ENCODE data around the gene LSG1.

DNA sequence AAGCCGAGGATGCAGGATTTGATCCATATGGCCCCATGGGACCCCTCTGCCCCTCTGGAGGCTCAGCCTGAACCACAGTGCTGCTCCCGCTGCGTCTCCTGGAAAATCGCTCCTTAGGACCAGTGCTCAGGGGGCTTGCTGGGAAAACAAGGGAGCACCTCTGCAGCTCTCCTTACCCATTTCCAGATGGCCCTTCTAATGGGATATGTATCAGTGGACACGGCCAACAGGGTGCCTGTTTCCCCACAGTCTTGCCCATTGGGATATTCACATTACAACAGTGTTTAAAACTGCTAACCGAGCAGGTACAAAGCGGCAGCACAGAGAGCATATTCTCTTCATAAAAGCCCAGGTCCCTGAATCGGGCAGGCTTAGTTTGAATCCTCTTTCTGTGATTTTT lies 65.8 kb downstream of the LSG1 start:
- TF ChIP-seq, protein P1, sequence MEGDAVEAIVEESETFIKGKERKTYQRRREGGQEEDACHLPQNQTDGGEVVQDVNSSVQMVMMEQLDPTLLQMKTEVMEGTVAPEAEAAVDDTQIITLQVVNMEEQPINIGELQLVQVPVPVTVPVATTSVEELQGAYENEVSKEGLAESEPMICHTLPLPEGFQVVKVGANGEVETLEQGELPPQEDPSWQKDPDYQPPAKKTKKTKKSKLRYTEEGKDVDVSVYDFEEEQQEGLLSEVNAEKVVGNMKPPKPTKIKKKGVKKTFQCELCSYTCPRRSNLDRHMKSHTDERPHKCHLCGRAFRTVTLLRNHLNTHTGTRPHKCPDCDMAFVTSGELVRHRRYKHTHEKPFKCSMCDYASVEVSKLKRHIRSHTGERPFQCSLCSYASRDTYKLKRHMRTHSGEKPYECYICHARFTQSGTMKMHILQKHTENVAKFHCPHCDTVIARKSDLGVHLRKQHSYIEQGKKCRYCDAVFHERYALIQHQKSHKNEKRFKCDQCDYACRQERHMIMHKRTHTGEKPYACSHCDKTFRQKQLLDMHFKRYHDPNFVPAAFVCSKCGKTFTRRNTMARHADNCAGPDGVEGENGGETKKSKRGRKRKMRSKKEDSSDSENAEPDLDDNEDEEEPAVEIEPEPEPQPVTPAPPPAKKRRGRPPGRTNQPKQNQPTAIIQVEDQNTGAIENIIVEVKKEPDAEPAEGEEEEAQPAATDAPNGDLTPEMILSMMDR (IDR thresholded peaks at IDR 0.05) = no peak
- TF ChIP-seq EZH2phosphoT487 (IDR thresholded peaks at IDR 0.05) = no peak
- no peak for TF ChIP-seq EZH2 (IDR thresholded peaks at IDR 0.05)

Measured in neural progenitor cell (in vitro differentiated cells).